Measurements from ENCODE around the gene FMOD.

The FMOD gene

DNA sequence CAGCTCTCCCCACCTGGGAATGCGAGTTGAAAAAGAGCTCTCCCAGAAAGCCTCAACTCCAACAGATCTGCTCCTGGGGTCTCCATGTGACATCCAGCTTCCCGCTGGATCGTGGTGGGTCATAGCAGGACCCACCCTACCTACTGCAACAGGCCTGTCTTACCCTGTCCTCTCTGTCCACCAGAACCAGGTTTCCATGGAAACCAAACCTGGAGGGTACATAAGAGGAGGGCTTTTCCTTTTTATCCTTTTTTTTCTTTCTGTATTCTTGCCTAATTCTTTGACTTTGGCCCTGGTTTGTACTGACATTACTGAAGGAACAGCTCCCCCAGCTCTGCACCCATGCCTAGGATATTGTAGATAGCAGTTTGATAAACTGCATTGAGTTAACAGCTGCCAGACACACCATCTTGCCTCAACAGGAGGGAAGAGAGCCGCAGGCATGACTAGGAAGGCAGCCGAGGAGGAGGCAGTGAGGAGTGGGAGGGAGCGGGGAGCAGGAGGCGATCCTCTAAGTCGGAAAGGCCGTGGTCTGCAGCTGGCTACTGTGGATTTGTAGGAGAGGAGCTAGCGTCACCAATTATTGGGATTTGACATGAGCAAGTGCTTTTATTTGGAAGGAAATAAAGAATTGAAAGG lies 9.7 kb upstream of the FMOD start:
- no peak for DNase-seq

- no peak for DNase-seq
These were observed 8.2 kb upstream of the FMOD start for GRCh38 chr1:203359010-203359571.

- no peak for DNase-seq
These were observed 3.3 kb upstream of the FMOD start for GRCh38 chr1:203354246-203354645.

GRCh38 chr1:203353486-203353885 lies 2.6 kb upstream of the FMOD start:
- no peak for DNase-seq

GRCh38 chr1:203349773-203350524 lies 973 bp downstream of the FMOD start:
- no peak for DNase-seq

GRCh38 chr1:203349166-203349565 lies 1.8 kb downstream of the FMOD start:
- no peak for DNase-seq

DNA sequence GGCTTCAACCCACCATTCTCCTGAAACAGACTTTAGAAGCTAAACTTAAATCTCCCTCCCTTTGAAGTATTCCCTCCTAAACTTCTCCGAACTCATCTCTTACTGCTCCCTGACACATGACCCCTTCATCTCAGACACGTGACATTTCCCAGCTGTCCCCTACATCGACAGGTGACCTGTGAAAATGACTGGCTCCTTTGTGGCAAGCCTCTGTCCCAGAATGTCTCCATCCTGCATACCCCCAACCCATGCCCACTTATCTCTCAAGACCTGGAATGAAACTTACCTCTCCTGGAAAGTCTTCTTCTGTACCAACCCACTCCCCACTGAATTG lies 4.2 kb downstream of the FMOD start:
- no peak for DNase-seq

DNA sequence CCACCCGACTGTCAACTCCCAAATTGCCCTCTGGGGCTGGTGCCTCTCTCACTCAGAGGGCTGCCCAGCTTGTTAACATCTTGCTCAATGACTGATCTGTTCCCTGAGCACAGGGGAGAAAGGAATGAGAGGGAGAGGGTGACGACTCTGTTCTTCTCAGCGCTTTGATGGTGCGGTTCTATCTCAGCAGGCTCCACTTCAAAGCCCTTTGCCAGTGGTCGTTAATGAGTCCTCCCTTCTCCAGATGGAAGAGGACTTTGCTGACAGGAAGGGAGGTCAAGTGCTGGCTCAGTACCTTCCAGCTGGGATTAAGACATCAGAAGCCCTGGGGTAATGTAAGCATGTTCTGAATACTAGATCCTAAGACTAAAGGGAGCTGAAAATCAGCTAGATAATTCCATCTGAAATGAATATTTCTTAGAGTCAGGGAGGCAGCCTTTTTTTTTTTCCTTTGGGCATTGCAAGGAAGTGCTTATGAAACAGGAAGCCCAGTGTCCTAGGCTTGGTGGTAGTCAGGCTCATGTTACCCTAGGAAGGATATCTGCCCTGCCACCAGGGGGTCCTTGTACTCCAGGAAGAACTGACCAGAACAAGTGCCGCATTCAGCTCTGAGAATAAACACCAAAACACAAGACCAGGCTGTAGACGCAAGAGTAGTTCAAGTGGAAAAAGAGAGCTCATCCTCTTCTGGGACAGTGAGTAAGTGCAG lies 4.7 kb downstream of the FMOD start:
- peak; percentile 52 for DNase-seq

DNA sequence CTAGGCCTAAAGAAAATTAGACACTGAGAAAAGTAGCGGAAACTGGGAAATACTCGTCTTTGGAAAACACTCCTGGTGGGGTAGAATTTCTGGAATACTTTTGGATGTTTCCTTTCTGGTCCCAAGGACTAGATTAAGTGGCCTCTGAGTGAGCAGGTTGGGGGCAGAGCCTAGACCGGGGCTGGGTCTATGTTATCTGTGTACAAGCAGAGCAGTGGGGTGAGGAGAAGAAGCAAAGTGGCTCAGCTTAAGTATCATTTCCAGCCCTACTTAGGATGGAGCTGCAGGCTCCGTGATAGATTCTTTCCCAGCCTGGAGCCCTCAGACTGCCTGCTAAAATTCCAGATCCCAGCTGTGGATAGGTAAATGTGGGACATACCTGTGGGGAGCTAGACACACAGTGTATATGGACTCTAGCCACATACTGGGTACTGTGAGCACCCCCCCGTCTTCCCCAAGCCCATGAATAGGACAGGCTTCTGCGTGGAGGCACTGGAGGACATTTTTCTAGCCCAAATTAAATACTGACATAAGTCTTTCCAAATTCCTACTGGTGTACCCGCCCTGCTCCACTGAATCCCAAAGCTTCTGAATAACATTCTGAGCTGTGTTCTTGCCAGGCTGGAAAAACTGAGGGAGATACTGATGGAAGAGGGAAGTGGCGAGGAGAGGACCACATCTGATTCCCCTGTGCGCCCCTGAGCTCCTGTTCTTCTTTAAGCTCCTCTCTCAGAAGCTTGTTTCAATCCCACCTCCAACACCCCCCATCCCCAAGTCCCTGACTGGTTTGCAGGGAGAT lies 6.8 kb downstream of the FMOD start:
- DNase-seq, result no peak

DNA sequence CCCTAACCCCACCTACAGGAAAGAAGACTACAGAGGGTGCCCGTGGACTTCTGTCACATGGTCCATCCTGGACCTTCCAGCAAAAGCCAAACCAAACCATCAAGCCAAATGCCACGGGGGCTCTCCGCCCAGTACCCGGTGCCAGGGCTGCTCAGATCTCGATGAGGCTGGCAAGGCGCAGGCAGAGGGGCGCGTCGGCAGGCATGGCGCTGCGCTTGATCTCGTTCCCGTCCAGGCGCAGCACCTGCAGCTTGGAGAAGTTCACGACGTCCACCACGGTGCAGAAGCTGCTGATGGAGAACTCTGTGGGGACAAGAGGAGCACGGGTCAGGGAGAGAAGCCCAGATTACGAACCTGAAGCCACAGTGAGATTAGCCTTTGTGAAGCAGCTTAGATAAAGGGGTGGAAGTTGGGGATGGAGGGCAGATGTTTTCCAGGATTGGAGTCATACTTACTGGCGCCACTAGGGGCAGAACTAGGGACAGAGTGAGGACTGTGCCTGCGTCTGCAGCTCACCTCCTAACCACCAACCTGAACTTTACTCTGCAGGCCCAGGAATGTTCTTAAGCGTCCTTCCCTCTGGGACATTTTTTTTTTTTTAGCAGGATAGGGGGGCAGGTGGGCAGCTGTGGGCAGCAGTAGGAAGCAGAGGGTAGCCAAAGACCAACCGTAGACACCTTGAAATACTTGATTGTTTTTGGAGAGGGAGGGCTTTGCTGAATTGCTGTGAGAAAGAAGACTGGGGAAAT lies 8.6 kb downstream of the FMOD start:
- peak; percentile 44 for DNase-seq

GRCh38 chr1:203340112-203340790 lies 10.7 kb downstream of the FMOD start:
- DNase-seq, result peak; percentile 67

DNA sequence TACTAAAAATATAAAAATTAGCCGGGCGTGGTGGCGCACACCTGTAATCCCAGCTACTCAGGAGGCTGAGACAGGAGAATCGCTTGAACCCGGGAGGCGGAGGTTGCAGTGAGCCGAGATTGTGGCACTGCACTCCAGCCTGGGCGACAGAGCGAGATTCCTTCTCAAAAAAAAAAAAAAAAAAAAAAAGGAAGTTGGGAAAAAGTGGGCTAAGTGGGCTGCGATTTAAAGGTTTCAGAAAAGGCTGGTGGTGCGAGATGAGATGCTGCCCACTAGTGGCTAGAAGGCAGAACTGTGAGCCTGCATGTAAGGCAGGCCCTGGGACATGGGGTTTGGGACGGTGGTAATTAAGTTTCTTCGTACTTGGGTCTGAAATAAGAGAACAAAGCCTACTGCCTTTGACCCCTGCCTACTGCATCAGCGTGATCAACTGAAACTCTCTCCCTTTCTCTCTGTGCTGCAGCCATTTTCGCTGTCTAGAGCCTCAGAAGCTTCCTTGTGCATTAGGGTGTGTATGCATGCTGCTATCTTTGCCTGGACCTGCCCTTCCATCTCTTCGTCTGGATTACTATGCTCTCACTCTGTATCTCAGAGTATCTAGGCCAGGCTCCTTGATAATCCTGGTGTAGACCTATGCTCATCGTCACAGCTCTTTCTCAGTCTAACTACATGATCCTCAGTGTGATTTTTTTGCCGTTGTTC lies 12.4 kb downstream of the FMOD start:
- no peak for DNase-seq

DNA sequence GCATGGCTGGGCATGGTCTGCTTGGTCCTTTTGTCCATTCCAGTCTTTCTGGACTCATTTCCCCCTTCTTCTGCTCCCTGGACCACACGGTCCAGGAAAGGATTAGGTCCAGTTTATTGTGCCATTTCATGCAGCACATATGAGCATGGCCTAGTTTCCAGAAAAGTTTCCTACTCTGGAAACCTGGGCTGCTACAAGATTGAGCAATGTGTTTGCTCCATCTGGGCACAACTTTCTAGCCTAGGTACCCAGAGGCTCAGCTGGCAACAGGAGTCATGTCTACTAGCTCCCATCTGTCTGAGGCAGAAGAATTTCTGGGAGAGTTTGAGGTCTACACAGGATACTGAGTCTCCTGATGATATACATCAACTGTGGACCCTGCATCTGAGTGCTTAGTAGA lies 14.8 kb downstream of the FMOD start:
- DNase-seq, result no peak

GRCh38 chr1:203335503-203335902 lies 15.4 kb downstream of the FMOD start:
- DNase-seq, result no peak

DNA sequence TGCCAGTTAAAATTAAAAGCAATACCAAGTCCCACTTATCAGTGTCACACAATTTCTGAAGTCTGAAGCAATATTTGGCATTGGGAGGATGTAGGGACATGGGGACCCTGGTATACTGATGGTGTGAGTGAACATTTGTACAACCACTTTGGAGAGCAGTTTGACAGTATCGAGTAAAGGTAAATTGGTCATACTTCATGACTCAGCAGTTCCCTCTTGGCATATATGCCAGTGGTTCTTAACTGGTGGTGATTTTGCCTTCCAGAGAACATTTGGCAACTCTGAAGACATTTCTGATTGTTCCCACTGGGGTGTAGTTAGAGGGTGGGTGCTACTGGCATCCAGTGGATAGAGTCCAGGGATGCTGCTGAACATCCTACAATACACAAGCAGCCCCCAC lies 19.7 kb downstream of the FMOD start:
- no peak for DNase-seq

DNA sequence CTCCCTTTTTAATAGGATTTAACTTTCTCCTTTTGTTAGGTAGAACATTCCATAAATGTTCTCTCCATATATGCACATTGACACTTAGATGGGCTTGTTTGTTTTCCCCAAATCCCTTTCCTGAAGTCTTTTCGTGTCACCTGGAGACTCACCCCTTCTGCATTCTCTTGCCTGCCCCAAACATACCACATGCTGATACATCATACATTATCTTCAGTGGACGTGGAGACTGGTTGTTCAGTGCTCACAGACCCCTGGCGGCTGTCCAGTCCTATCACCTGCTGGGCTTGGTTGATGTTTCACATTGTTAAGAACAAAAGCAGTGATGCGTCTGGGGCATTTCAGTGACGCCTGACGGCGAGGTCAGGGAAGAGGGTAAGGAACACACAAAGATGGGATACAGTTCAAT lies 22.2 kb downstream of the FMOD start:
- no peak for DNase-seq

DNA sequence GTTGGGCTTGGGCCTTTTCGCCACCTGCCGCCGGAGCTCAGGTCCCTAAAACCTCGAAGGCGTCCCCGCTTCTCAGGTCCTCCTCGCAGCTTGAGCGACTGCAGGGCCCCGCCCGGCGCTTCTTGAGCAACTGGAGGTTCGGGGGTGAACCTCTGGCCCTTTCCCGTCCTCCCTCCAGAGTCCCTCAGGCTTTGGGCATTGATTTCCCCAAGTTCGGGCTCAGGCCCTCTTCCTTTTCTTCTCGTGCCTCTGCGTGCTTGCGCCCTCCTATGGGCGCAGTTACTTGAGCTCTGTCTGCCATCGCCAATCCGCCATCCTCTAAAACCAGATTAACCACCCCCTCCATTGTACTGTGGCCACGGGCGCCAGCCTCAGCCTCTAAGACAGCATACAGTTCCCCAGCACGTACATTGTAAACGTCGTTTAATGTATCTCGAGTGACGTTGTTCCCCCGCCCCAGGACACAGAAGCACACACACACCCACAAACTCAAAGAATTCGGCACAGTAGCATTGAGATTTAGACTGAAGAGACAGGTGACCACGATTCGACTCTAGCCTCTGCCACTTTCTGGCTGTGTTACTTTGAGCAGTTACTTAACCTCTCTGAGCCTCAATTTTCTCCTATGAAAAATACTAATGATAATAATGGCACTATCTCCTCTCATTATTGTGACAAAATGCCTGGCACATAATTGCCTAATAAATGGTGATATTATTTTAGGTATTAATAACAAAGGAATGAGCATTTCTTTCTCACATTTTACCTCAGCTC lies 23.1 kb downstream of the FMOD start:
- DNase-seq, result peak; percentile 68

DNA sequence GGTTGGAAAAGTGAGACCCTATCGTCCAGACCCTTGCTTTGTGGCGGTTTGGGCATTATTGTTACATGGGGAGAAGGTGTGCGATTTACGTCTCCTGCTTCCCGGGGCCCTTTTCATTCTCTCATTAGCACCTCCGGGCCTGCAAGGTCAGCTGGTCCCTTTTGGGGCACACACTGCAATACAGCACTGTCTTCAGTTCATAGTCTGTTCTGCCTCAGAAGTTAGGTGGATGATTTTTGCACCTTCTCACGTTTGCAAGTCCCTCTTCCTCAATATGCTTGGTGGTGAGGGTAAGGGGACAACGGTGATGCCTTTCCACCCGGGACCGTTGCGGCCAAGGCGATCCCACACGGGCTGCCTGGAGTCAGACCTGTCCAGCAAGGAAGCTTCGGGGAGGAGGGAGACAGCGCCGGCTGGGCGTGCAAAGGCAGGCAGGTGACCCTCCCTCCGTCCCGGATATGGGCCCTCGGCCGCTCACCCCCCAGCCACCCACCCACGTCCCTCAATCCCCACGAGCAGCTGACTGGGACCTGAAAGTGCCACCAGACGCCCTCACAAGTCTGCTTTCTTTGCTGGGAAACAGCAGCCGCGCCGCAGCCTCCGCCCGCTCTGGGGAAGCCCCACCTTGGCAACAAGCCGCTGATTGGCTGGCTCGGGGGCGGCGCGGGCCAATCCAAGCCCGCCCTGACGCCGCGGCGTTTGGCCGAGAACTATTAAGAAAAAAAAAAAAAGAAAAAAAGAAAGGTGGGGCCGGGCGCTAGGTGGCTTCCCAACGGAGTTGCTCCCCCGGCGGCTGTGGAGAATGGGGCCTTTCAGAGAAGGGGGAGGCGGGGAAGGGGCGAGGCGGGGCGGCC lies 23.9 kb downstream of the FMOD start:
- DNase-seq, result peak; percentile 95

- DNase-seq, result no peak
These were observed 25.4 kb downstream of the FMOD start for GRCh38 chr1:203325418-203326091.
